Loucy (cell line): Measurements from ENCODE around the gene ITGA2.

ENCODE experiments used
- H2AFZ ChIP-seq: fragments of 200-600 bp; sonication (generic); 2 replicates; pipeline ENCODE4 v1.6.0; 2016; ENCODE audit warnings: antibody characterized with exemption, mild to moderate bottlenecking, low read length, moderate library complexity
- H3F3A ChIP-seq: fragments of 200-600 bp; 2 replicates; pipeline ENCODE4 v1.6.0; 2016; ENCODE audit warnings: antibody characterized with exemption, low read depth, mild to moderate bottlenecking
- H3K27me3 ChIP-seq: fragments of 200-600 bp; sonication (generic); 2 replicates; pipeline ENCODE4 v1.6.1; 2014; ENCODE audit warnings: low read length, mild to moderate bottlenecking; ENCODE audit not compliant: insufficient read depth, poor library complexity, severe bottlenecking
- H3K36me3 ChIP-seq: fragments of 200-600 bp; sonication (generic); 2 replicates; pipeline ENCODE4 v1.6.1; 2016; ENCODE audit warnings: low read length; ENCODE audit not compliant: insufficient read depth
- H3K4me1 ChIP-seq: fragments of 200-600 bp; sonication (generic); 2 replicates; pipeline ENCODE4 v1.5.1; 2014; ENCODE audit warnings: low read length, mild to moderate bottlenecking; ENCODE audit not compliant: insufficient read depth, poor library complexity, severe bottlenecking
- H3K4me2 ChIP-seq: fragments of 200-600 bp; sonication (generic); 2 replicates; pipeline ENCODE4 v1.6.0; 2014; ENCODE audit warnings: antibody characterized with exemption, low read length, low read depth, mild to moderate bottlenecking; ENCODE audit not compliant: poor library complexity, severe bottlenecking
- H3K4me3 ChIP-seq: fragments of 200-600 bp; sonication (generic); 2 replicates; pipeline ENCODE4 v1.5.1; 2014; ENCODE audit warnings: low read length, mild to moderate bottlenecking, mixed read lengths; ENCODE audit not compliant: poor library complexity, severe bottlenecking
- H3K79me2 ChIP-seq: fragments of 200-600 bp; sonication (generic); 2 replicates; pipeline ENCODE4 v1.6.1; 2014; ENCODE audit warnings: low read length; ENCODE audit not compliant: insufficient read depth
- H3K9ac ChIP-seq: fragments of 200-600 bp; sonication (generic); 2 replicates; pipeline ENCODE4 v1.6.0; 2014; ENCODE audit warnings: mild to moderate bottlenecking, low read depth, low read length, moderate library complexity; ENCODE audit not compliant: poor library complexity, severe bottlenecking
- H3K9me2 ChIP-seq: fragments of 200-600 bp; sonication (generic); replicated peaks from 2 replicates; pipeline ENCODE4 v1.6.1; 2016; ENCODE audit warnings: low read depth, low read length, mixed read lengths
- H3K9me3 ChIP-seq: fragments of 200-600 bp; sonication (generic); 2 replicates; pipeline ENCODE4 v1.6.1; 2014; ENCODE audit warnings: mild to moderate bottlenecking, antibody characterized with exemption, low read length, low read depth; ENCODE audit not compliant: insufficient read depth
- H4K20me1 ChIP-seq: fragments of 200-600 bp; sonication (generic); 2 replicates; pipeline ENCODE4 v1.6.0; 2014; ENCODE audit warnings: antibody characterized with exemption, low read length, mild to moderate bottlenecking; ENCODE audit not compliant: insufficient read depth, poor library complexity, severe bottlenecking
- EZH2phosphoT487 ChIP-seq: fragments of 200-600 bp; IDR thresholded peaks from 2 replicates; pipeline ENCODE4 v1.6.1; 2018; ENCODE audit warnings: antibody characterized with exemption, mild to moderate bottlenecking, moderate library complexity, borderline replicate concordance
- TF ChIP-seq, protein P1 (sequence below): fragments of 200-600 bp; sonication (generic); conservative IDR thresholded peaks from 2 replicates; pipeline ENCODE4 v1.5.1; 2014; ENCODE audit warnings: mild to moderate bottlenecking, antibody characterized with exemption, low read length

ITGA2 gene

GRCh38 chr5:53006911-53007890 is 18.0 kb downstream of the ITGA2 start:
- TF ChIP-seq EZH2phosphoT487 = no peak
- TF ChIP-seq, protein P1, sequence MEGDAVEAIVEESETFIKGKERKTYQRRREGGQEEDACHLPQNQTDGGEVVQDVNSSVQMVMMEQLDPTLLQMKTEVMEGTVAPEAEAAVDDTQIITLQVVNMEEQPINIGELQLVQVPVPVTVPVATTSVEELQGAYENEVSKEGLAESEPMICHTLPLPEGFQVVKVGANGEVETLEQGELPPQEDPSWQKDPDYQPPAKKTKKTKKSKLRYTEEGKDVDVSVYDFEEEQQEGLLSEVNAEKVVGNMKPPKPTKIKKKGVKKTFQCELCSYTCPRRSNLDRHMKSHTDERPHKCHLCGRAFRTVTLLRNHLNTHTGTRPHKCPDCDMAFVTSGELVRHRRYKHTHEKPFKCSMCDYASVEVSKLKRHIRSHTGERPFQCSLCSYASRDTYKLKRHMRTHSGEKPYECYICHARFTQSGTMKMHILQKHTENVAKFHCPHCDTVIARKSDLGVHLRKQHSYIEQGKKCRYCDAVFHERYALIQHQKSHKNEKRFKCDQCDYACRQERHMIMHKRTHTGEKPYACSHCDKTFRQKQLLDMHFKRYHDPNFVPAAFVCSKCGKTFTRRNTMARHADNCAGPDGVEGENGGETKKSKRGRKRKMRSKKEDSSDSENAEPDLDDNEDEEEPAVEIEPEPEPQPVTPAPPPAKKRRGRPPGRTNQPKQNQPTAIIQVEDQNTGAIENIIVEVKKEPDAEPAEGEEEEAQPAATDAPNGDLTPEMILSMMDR = no peak
- no peaks in the 10 kb centered on the region for H4K20me1 ChIP-seq
- no peaks in the 10 kb centered on the region for H3F3A ChIP-seq
- no peaks in the 10 kb centered on the region for H3K27me3 ChIP-seq
- no peaks in the 10 kb centered on the region for H3K36me3 ChIP-seq
- H3K9me3 ChIP-seq = no peaks in the 10 kb centered on the region
- no peak overlapping the region for H3K9ac ChIP-seq
- H3K79me2 ChIP-seq = no peaks in the 10 kb centered on the region
- no peak overlapping the region for H3K4me3 ChIP-seq
- H3K9me2 ChIP-seq = no peaks in the 10 kb centered on the region
- H2AFZ ChIP-seq = peak overlapping the region; percentile 42; the same call in 1 of the 2 replicates
- H3K4me2 ChIP-seq = peak overlapping the region; percentile 2
- H3K4me1 ChIP-seq = peaks cover 36% of the 10 kb centered on the region

DNA sequence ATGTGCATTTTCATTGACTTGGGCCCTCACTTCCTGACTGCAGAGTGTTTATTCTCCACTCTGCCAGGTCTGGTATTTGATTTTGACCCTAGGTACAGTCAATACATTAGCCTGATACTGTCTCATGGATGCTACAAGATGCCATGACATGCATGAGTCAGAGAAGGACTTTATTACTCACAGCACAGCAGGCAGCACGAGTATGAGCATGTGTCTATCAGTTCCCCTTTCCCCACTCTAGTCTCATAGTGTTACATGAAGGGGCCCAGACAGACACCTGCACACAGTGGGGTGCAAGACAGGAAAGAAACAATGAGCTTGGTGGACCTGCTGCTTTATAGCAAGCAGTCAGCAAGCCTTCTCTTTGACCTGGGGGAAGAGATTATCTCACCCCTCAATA is 19.6 kb downstream of the ITGA2 start:
- Histone ChIP-seq H4K20me1 (no peaks in the 10 kb centered on the region), H3K4me3 (no peak overlapping the region), H3K4me2 (no peak overlapping the region), H3K9me3 (no peaks in the 10 kb centered on the region), H3K4me1 (peaks cover 36% of the 10 kb centered on the region), H3F3A (no peaks in the 10 kb centered on the region), H2AFZ (no peak overlapping the region), H3K79me2 (no peaks in the 10 kb centered on the region), H3K9ac (no peak overlapping the region), H3K36me3 (no peaks in the 10 kb centered on the region), H3K9me2 (no peaks in the 10 kb centered on the region), H3K27me3 (no peaks in the 10 kb centered on the region)
- TF ChIP-seq EZH2phosphoT487 = no peak
- TF ChIP-seq, protein P1 = no peak

DNA sequence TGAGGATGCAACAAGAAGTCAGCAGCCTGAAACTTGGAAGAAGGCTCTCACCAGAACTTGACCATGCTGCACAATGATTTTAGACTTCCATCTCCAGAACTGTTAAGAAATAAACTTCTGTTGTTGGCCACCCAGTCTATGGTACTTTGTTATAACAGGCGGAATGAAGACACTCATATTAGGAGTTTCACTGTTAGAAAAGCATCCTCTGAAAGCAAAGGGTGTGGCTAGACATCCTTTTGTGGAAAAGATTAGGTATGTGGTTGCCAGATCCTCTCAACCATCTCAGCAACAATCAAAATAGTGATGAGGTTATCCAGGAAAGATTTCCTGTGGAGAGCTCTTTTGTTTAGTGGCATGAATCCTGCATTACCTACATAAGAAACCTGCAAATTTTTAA is 20.7 kb downstream of the ITGA2 start:
- peaks cover 25% of the 10 kb centered on the region for H3K4me1 ChIP-seq

More for the DNA sequence above, 20.7 kb downstream of the ITGA2 start:
- no peak overlapping the region for H3K9ac ChIP-seq
- no peaks in the 10 kb centered on the region for H4K20me1 ChIP-seq
- no peak overlapping the region for H3K4me2 ChIP-seq
- H3K79me2 ChIP-seq = no peaks in the 10 kb centered on the region
- no peaks in the 10 kb centered on the region for H3K27me3 ChIP-seq
- no peak overlapping the region for H3K4me3 ChIP-seq
- no peak overlapping the region for H2AFZ ChIP-seq
- H3K9me2 ChIP-seq = no peaks in the 10 kb centered on the region
- TF ChIP-seq, protein P1 = no peak
- TF ChIP-seq EZH2phosphoT487 = no peak
- no peaks in the 10 kb centered on the region for H3K36me3 ChIP-seq
- H3F3A ChIP-seq = no peaks in the 10 kb centered on the region
- no peaks in the 10 kb centered on the region for H3K9me3 ChIP-seq
